Measurements from ENCODE around the gene CEP164. TPM values are rescaled to one million over a fixed set of nuclear protein-coding genes. Genes with fewer than 3 reads are reported as not detected.
"Not testable (repeated sequence)": the region's sequence is repeated elsewhere in the genome, so short reads cannot be mapped to it uniquely, and the experiment has no call there.

The CEP164 gene
- total RNA-seq, 1 donor from 2014 or later, result 11.7 TPM

GRCh38 chr11:117303646-117304315 is 23.9 kb upstream of the CEP164 start:
- DNase-seq (ENCODE audit: low spot score) (no peak), ATAC-seq (no peak)

- ATAC-seq (no peak), DNase-seq (ENCODE audit: low spot score) (no peak)
Measured at GRCh38 chr11:117305145-117305544, 22.5 kb upstream of the CEP164 start.

- DNase-seq (ENCODE audit: low spot score) (no peak), ATAC-seq (no peak)
Measured at GRCh38 chr11:117309310-117309709, 18.3 kb upstream of the CEP164 start.

GRCh38 chr11:117313091-117313490 is 14.6 kb upstream of the CEP164 start:
- DNase-seq (ENCODE audit: low spot score) (no peak), ATAC-seq (no peak)

GRCh38 chr11:117313828-117314768 is 13.6 kb upstream of the CEP164 start:
- ATAC-seq (no peak), DNase-seq (ENCODE audit: low spot score) (no peak)

- ATAC-seq (peak; percentile 6), DNase-seq (ENCODE audit: low spot score) (no peak)
Measured at GRCh38 chr11:117314840-117315239, 12.8 kb upstream of the CEP164 start.

- DNase-seq (ENCODE audit: low spot score) (no peak), ATAC-seq (peak; percentile 11)
Measured at GRCh38 chr11:117315285-117316196, 12.1 kb upstream of the CEP164 start.

GRCh38 chr11:117316197-117316961 is 11.3 kb upstream of the CEP164 start, which contains the start of gene BACE1:
BACE1 (minus strand) TSS chr11:117316256; CDS start chr11:117315795, 461 bp downstream.
- ATAC-seq, result peak; percentile 94

GRCh38 chr11:117318738-117319137 is 8.9 kb upstream of the CEP164 start:
- no peak for ATAC-seq
- no peak for DNase-seq (ENCODE audit: low spot score)

More at GRCh38 chr11:117316197-117316961, 11.3 kb upstream of the CEP164 start, which contains the start of gene BACE1:
- DNase-seq (ENCODE audit: low spot score), result peak; percentile 90

- DNase-seq (ENCODE audit: low spot score) (no peak), ATAC-seq (no peak)
Measured at GRCh38 chr11:117319214-117319840, 8.3 kb upstream of the CEP164 start.

- DNase-seq (ENCODE audit: low spot score); ATAC-seq: not testable (repeated sequence)
Measured at GRCh38 chr11:117327255-117327566, 443 bp upstream of the CEP164 start.

GRCh38 chr11:117328375-117329010 is 839 bp downstream of the CEP164 start:
- ATAC-seq (peak; percentile 55), DNase-seq (ENCODE audit: low spot score) (no peak)

GRCh38 chr11:117332843-117333242 is 5.2 kb downstream of the CEP164 start:
- no peak for DNase-seq (ENCODE audit: low spot score)
- no peak for ATAC-seq

GRCh38 chr11:117333917-117334316 is 6.3 kb downstream of the CEP164 start:
- ATAC-seq (no peak), DNase-seq (ENCODE audit: low spot score) (no peak)

- ATAC-seq (no peak), DNase-seq (ENCODE audit: low spot score) (no peak)
Measured at GRCh38 chr11:117334896-117335295, 7.2 kb downstream of the CEP164 start.

GRCh38 chr11:117335399-117335798 is 7.7 kb downstream of the CEP164 start:
- no peak for ATAC-seq
- no peak for DNase-seq (ENCODE audit: low spot score)

GRCh38 chr11:117337076-117337475 is 9.4 kb downstream of the CEP164 start:
- no peak for DNase-seq (ENCODE audit: low spot score)
- no peak for ATAC-seq

- no peak for ATAC-seq
- DNase-seq (ENCODE audit: low spot score), result no peak
Measured at GRCh38 chr11:117345039-117345438, 17.4 kb downstream of the CEP164 start.

GRCh38 chr11:117354550-117354949 is 26.9 kb downstream of the CEP164 start:
- no peak for DNase-seq (ENCODE audit: low spot score)
- ATAC-seq, result no peak

Data from left lobe of liver (tissue), 2 donors.